Muscle of back (tissue), 11 donors: ENCODE data around the gene MYOCD. TPM values are rescaled to one million over a fixed set of nuclear protein-coding genes. Genes with fewer than 3 reads are reported as not detected.

Experiments used
- DNase-seq, 3 donors: peaks; one replicate each; pipeline versions ENCODE4 v3.0.0 to v3.0.0-alpha.2; 2013
- polyA plus RNA-seq, 10 donors: library from polyadenylated mRNA; unstranded; fragments of 120-200 nt; gene quantifications; one replicate each; pipeline ENCODE4 v1.2.1, GENCODE V29; 2013; ENCODE audit not compliant: insufficient read length in 10 of 10

MYOCD gene
- polyA plus RNA-seq, 10 donors: 0.36 to 0.95 (median 0.60) TPM

DNA sequence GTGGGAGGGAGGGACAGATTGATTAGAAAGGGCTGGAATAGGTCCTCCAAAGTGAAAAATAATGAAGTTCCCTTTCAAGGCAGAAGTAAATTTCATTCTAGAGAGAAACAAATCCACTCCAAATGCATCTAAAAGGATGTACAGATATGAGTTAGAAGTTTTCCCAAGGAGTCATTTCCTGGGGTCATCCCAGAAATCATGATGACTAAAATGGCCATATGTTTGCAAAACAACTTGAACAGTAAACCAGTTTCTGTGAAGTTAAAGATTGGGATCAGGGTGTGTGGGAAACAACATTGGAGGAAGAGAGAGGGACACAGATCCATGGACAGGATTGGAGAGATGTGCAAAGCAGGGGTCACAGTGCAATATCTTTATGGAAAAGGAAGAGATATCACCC, 91.1 kb downstream of the MYOCD start:
- DNase-seq: no peak

DNA sequence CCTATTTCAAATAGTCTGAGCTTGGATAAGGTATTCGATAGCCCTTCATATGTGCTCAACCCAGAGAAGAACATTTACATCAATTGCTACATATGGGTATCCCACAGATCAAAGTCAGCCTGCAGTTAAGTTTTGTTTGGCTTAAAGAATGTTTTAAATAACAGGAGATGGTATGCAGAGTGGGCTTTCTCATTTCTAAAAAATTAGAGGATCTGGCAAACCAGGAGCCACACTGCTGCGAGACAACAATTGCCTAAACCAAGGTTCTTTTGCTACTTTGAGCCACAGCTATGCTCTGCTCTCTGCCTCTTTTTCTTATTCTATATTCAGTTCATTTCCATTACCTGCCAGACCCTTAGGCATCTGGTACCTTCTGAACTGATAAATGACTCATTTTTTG, 93.4 kb downstream of the MYOCD start:
- DNase-seq: no peak

DNA sequence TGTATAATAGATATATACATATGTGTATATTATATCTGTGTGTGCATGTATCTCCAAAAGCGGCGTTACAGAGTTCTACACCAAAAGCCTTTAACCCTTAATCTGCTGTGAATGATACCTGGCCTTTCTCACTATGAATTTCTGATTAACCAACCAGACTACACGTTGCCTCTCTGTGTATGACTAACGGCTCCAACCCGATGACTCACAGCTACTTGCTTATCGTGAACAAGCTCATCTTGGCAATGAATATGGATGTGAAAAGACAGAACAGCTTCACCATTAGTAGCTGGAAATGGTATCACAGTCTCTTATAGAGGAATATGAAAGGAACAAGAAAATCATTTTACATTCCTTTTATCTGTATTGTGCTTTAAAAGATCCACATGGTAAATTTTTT, 99.9 kb downstream of the MYOCD start:
- DNase-seq: peak in 2 of 3 donors; percentile 11 to 36

DNA sequence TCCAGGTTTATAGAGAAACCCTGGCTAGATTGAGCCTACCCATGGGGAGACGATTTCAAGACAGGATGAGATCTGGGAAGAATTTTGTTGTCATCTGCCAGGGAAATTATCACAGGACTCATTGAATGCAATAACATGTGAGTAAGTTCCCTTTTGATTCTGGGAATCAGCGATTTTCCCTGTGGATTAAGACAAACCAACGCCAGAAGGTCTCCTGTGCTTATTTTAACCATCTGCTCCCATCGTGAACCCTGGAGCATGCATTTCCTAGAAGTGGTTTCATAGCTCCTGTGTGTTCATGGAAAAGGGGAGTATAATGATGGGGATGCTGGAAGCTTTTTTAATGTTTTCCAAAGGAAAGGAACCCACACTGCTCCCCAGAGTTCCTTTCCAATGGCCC, 102.6 kb downstream of the MYOCD start:
- peak in 2 of 3 donors; percentile 6 to 24 for DNase-seq

DNA sequence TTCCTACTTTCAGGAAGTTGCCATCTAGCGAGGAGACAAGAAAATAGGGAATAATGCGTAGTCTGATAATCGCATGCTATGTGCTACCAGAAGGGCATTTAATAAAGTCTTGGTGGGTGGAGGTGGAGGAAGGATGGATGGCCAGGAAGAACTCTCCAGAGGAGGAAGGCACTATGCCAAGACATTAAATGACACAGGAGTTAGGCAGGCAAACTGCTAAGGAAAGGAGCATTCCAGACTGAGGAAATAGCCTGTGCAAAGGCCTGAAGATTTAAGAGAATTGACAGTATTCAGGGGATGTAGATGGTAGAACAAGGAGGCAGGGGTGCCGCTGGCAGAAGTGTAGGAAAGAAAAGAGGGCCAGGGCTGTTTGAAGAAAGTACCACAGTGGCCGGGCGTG, 104.3 kb downstream of the MYOCD start:
- DNase-seq: no peak

DNA sequence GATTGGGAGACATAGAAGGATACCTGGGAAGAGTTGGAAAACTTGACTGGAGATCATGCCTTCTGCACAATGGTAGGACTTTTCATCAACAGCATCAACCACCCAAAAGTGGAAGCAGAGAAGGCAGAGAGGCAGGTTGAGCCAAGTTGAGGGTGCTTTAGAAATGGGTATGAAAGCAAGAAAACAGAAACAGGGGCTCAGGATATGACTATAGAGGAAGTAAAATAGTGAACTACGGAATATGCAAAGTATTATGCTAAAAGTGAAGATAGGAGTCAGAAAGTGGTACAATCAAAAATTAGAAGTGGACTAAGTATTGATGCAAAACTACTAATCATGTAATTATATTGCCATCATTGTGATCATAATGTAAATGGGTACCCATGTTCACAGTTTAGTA, 107.5 kb downstream of the MYOCD start:
- DNase-seq: no peak

DNA sequence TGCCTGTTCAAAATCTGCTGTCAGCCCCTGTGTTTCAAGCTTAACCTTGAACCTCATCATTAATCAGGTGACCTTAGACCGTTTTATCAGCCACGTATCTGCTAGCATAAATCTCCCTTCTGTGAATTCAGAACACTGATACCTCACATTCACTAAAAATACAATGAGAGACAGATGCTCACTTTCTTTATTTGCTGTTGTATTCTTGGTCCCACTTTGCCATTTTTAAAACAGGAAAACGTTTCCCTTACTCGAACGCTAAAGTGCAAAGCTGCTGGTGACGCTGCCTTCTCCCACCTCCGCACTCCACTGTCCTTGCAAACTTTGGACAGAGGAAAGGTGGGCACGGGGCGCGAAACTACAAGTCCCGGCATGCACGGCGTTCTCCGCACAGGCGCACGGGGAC, 123.4 kb downstream of the MYOCD start:
- DNase-seq: peak in 1 of 3 donors; percentile 63

DNA sequence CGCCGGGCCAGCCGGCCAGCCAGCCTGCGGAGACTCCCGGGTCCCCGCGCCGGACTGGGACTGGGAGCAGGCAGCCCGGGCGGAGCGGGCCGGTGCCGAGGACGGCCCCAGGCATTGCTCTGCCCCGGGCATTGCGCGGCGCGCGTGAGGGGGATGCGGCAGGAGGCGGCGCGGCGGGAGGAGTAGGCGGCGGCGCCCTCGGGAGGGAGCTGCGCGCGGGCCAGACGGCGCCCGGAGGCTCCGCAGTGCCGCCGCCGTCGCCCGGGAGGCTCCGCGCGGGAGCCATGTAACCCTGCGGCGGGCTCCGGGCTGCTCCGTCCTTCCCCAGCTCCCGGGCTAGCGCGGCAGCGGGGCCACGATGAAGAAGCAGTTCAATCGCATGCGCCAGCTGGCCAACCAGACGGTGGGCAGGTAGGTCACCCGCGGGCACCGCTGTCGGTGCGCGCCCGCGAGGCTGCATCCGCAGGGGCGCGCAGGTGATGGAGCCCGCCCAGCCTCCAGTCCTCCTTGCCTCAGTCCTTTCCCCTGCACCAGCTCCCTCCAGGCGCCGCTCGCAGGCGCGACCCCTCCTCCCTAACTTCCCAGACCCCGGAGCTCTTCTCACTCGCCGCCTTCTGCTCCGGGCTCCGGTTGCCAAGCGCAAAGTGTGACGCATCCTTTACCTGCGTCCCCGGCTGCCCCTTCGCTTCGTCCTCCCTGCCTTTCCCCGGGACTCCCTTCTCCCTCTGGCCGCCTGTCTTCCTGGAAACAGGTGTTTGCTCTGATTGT, 124.0 kb downstream of the MYOCD start, which contains the start of gene ARHGAP44:
Gene ARHGAP44, plus strand, starts transcription at position 18 of the 768 bp plus-strand sequence. Its CDS starts 341 bp downstream, at position 359.
- peak in 2 of 3 donors; percentile 30 to 85 for DNase-seq

DNA sequence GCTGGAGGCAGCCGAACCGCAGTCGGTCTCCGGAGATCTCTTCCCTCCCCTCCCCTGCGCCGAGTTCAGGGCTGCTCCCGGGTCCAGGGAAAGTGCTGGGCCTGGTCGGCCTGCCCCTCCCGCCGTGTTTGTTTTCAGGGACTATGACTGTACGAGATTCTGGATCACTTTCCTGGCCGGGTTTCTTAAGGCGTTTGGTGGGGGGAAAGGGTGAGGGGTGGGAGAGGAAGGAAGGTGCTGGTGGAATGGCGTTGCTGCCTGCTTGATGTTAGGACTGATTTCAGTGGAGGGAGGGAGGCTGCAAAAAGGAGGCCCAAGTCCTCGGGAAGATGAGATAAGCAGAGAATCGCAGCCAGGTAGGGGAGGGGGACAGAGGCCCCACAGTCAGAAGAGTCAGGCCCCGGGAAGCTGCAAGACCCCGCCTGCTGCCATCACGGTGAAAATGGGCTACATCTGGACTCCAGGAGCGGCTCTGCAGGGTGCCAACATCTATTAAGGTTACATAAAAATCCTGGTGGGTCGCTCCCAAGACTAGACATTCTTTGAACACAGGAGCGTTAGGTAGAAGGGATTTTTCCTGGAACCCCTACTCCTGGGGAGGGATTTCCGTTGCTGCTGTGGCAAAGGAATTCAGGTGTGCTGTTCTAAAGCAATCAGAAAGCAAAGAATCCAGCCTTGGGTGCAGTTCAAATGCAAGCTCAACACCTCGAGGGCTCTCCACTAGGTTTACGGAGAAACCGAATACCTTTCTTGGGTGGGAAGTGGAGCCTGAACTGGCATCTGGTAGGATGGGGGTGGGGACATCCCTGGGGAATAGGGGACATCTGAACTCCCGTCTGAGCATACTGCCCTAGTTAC, 124.8 kb downstream of the MYOCD start:
- DNase-seq: peak in 1 of 3 donors; percentile 3

DNA sequence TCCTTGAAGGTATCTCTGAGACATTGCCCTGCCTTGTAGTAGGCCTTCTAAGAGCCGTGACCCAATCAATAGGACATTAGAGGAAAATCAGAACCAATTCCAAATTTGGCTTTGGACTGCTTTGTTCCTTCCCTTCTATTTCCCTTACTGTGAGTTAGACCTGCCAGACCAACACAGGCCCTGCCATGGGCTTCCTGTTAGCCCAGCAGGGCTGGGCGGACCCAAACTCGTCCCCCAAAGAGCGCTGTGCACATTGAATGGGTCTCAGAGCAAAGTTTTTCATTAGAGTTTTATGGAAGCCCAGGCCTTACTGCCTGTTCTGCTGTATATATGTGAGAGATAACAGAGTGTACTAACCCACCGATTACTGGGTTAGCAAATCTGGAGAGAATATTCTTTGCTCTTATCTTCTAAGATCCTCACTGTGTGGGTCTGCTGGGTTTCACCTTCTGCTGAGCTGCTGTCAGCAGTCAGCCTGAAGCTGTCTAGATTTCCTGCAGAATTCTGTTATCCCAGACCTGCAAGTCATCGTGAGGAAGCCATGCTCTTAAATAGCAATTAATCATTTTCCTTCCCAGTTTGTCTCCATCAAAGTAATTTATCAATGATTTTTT, 129.3 kb downstream of the MYOCD start:
- no peak for DNase-seq

DNA sequence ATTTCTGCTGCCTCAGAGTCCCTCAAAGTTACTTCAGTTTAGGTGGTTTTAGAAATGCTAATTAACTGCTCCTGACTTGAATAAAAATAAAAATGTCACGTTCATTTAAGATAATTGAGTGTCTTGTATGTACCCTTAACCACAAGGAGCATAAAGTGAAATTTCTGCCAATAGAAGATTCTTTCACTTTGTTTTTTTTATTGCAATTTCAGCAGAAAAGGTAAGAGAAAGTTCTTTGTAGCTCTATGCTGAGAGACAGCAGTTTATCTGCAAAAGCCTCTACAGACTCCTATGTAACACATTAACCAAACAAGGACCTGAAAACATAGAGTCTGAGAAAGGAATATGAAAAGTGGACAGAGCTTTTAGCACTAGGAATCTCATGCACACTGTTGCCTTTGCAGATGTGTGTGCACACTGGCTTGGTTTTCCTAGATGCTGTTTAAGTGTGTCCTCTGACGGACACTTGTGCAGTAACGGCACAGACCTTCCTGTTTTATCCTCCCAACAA, 135.2 kb downstream of the MYOCD start:
- DNase-seq: no peak

DNA sequence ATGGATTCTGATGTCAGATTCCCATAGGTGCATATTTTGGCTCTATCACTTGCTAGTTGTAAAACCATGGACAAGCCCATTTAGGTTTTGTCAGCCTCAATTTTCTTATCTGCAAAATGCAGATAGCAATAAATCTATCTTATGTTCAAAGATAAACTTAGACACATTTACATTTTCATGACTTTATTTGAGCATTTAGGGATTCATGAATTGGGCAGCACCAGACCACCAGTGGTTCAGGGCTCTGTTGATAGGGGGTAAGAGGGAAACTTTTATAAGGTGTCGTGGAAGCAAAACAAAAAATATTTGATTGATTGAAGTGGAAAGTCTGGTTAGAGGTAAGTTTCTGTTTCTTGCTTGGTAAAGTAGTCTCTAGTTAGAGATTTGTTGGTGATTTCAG, 140.9 kb downstream of the MYOCD start:
- DNase-seq: no peak

DNA sequence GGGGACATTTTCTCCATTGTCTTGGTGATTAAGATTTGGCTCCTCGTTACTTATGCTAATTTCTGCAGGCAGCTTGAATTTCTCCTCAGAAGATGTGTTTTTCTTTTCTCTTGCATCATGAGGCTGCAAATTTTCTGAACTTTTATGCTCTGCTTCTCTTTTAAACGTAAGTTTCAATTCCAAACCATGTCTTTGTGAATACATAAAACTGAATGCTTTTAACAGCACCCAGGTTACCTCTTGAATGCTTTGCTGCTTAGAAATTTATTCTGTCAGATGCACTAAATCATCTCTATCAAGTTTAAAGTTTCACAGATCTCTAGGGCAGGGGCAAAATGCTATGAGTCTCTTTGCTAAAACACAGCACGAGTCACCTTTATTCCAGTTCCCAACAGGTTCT, 143.0 kb downstream of the MYOCD start:
- no peak for DNase-seq

DNA sequence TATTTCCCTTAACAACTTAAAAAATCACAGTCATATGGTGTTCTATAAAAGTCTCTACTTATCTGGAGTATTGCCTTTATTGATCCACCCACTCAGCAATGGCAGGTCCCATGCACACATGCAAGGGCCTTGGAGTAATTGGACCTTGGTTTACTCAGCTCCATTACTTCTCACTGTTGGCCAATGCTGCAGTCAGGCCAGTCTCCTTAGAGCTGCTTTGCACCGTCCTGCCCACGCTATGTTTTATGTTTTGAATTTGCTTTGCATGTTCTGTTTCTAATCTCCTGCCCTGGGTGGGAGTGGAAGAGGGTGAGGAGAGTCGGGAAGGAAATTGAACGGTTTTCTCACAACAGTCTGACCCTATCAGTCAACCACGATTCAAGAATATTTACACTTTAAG, 147.2 kb downstream of the MYOCD start:
- no peak for DNase-seq

DNA sequence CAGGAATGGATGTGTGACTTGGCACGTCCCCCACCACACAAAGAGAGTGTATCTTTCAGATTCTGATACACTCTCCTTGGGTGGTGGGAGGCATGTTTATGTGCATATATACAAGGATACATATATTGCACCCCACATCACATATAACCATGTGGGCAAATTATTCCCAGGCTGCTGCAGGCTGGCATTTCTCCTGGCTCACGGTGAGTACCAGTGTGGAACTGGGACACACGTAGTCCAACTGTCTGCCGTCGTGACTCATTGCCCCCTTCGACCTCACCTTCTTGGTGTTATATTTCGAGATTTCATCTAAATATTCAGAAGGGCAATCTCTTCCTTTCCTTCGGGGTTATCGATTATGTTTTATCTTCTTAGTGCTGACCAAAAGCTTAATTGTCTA, 148.0 kb downstream of the MYOCD start:
- DNase-seq: no peak

DNA sequence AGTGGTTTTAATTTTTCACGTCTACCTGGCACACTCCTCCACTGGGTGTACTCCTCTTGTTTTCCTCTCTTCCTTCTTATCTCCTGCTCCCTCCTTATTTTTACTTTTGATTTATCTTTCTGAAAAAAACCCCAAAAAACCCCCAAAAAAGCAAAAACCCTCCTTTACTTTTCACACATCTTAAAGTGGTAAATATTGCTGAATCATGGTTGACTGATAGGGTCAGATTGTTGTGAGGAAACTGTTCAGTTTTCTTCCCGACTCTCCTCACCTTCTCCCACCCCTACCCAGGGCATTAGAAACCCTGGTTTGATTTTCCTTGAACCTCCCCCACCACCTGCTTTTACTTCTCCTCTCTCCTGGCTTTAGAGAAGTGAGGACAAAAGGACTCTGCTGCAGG, 149.0 kb downstream of the MYOCD start:
- DNase-seq: no peak

DNA sequence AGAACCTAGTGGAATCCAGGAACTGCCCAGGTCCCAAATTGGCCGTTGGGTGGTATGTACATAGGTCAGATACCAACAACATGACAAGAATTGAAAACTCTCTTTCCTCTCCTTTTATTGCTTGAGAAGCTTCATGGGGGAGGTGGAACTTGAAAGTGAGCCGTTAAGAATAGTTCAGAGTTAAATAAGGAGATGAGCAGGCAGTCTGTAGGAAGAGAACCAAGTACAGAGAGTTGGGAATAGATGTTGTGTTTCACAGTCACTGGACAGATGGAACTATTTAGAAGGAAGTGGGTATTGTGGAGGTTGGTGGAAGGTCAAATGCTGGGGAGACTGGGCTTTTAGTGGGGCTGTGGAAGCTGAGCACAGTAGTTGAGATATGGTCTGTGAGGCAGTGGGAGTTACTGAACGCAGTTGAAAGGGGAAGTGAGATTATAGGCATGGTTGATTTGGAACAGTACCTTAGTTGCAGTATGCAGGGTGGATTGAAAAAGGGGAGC, 150.0 kb downstream of the MYOCD start:
- no peak for DNase-seq

Other genes starting within 250 kb of the MYOCD start
- gene ARHGAP44, start 123.6 kb downstream of the MYOCD start, polyA plus RNA-seq: 1 to 10 TPM; 4.0 to 7.1 (median 4.9) TPM